Measurements from ENCODE around the gene E2F8.

- TF ChIP-seq EZH2 (IDR thresholded peaks at IDR 0.05; ENCODE audit: borderline replicate concordance, insufficient read depth, low read depth, low read length, poor library complexity, severe bottlenecking): no peak
- no peak for TF ChIP-seq CTCF (IDR thresholded peaks at IDR 0.05)
Observed at GRCh38 chr11:19281041-19281440, 40.3 kb upstream of the E2F8 start.

Data from B cell (primary cell).